Stimulated activated CD8-positive, alpha-beta memory T cell treated with anti-CD3 and anti-CD28 coated beads, Interleukin-7, amount 100 ng/mL, for 48 hours (primary cell): ENCODE measurements around the gene SLC26A8.
"Not testable (repeated sequence)": the region's sequence is repeated elsewhere in the genome, so short reads cannot be mapped to it uniquely, and the experiment has no call there.

Experiments
- DNase-seq, 2 donors: peaks; one replicate each; pipeline ENCODE4 v3.0.0-alpha.2; 2020; ENCODE audit warnings: low read depth in 1 of 2; ENCODE audit errors: extremely low read depth in 1 of 2

Gene SLC26A8

DNA sequence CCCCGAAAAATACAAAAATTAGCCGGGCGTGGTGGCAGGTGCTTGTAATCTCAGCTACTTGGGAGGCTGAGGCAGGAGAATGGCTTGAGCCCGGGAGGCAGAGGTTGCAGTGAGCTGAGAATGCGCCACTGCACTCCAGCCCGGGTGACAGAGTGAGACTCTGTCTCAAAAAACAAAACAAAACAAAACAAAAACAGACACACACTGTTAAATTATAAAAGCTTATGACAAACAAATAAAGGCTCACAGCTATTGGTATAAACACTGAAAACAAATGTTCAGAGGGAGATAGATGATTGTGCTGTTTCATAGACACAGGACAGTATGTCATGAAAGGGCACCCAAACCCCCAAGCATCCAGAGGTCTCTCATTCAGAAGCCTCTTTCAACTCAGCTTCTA lies 107.5 kb downstream of the SLC26A8 start:
- DNase-seq = not testable (repeated sequence)

DNA sequence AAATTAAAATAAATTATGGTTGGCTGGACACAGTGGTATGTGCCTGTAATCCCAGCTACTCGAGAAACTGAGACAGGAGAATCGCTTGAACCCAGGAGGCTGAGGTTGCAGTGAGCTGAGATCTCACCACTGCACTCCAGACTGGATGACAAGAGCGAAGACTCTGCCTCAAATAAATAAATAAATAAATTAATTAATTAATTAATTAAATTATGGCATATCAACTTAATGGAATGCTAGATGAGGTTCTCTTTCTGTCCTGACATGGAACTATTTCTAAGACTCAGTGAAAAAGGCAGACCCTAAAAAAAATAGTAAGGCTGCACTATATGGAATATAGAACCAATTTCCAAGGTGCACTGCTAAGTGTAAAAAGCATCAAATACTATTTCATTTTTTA lies 108.4 kb downstream of the SLC26A8 start:
- no peak for DNase-seq

DNA sequence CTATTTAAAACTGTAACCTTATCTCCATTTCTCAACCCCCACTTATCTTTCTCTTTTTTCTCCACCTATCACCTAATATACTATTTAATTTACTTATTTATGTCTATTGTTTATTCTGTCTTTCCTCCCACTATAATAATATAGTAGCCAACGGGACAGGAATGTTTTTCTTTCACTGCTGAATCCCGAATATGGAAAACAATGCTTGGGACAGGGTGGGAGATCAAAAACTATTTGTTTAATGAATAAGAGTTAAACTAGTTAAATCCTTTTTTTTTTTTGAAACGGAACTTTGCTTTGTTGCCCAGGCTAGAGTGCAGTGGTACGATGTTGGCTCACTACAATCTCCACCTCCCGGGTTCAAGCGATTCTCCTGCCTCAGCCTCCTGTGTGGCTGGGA lies 109.9 kb downstream of the SLC26A8 start:
- DNase-seq = no peak

DNA sequence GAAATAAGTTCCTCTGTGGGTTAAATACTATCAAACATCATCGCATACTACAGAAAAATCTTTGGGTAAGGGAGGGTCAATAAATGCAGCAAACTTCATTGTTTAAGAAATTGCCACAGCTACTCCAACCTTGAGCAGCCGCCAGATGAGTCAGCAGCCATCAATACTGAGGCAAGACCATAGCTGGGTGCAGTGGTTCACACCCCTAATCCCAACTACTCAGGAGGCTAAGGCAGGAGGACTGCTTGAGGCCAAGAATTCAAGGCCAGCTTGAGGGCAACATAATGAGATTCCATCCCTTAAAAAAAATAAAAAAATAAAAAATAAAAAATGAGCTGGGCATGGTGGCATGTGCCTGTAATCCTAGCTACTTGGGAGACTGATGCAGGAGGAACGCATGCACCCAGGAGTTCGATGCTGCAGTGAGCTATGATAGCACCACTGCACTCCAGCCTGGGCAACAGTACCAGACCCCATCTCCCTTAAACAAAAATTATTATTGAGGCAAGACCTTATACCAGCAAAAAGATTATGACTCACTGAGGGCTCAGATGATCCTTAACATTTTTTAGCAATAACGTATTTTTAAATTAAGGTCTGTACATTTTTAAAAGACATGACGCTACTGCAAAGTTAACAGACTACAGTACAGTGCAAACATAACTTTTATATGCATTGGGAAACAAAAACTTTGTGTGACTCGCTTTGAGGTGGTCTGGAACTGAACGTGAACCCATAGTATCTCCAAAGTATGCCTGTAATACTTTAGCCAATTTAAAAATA lies 112.4 kb downstream of the SLC26A8 start:
- DNase-seq = no peak

DNA sequence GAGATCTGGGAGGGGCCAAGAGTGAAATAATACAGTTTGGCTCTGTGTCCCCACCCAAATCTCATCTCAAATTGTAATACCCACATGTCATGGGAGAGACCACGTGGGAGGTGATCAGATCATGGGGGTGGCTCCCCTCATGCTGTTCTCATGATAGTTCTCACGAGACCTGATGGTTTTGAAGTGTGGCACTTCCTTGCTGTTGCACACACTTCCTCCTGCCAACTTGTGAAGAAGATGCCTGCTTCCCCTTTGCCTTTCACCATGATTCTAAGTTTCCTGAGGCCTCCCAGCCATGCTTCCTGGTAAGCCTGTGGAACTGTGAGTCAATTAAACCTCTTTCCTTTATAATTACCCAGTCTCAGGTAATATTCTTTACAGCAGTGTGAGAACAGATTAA lies 114.9 kb downstream of the SLC26A8 start:
- not testable (repeated sequence) for DNase-seq

DNA sequence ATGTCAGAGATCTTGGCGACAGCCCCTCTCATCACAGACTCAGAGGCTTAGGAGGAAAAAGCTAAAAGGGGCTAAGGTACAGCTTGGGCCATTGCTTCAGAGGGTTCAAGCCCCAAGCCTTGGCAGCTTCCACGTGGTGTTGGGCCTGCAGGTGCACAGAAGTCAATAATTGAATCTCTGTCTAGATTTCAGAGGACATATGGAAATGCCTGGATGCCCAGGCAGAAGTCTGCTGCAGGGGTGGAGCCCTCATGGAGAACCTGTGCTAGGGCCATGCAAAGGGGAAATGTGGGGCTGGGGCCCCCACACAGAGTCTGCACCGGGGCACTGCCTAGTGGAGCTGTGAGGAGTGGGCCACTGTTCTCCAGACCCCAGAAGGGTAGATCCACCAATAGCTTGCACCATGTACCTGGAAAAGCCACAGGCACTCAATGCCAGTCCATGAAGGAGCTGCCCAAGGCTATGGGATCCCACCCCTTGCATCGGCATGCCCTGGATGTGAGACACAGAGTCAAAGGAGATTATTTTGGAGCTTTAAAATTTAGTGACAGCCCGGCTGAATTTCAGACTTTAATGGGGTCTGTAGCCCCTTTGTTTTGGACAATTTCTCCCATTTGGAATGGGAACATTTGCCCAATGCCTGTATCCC lies 115.6 kb downstream of the SLC26A8 start:
- DNase-seq = not testable (repeated sequence)

DNA sequence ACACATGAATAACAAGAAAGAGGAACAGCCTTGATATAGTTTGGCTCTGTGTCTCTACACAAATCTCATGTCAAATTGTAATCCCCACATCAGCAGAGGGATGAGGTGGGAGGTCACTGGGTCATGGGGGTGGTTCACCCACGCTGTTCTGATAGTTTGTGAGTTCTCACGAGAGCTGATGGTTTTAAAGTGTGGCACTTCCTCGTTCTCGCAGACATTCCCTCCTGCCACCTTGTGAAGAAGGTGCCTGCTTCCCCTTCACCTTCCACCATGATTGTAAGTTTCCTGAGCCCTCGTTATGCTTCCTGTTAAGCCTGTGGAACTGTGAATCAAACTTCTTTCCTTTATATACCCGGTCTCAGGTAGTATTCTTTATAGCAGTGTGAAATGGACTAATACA lies 116.7 kb downstream of the SLC26A8 start:
- DNase-seq = no peak

DNA sequence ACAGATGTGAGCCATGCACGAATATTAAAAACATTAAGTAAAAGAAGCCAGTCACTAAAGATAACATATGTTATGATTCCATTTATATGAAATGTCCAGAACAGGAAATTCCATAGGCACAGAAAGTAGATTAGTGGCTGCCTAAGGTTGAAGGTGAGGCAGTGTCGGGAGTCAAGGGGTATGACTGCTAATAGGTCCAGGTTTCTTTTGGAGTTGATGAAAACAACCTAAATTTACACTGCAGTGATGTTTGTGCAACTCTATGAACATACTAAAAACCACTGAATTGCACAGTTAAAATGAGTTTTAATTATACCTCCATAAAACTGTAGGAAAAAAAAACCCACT lies 118.0 kb downstream of the SLC26A8 start:
- no peak for DNase-seq

DNA sequence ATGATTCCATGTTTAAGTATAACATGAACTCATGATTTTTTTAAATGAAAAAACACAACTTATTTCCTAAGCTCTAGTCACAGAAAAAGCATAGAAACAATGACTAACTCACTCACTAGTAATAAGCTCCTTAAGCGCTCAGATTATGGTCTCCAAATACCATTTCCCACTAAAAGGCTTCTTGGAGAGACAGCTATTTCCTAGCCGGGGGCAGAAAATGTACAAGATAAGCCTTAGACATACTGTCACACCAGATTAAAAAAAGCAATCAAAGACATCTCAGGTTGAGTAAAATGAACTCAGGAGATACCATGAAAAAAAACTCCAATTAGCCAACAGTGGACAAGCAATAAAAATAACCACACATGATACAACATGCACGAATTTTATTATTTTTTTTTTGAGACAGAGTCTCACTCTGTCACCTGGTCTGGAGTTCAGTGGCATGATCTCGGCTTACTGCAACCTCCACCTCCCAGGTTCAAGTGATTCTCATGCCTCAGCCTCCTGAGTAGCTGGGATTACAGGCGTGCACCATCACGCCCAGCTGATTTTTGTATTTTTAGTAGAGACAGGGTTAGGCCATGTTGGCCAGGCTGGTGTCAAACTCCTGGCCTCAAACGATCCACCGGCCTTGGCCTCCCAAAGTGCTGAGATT lies 118.5 kb downstream of the SLC26A8 start:
- DNase-seq = no peak

DNA sequence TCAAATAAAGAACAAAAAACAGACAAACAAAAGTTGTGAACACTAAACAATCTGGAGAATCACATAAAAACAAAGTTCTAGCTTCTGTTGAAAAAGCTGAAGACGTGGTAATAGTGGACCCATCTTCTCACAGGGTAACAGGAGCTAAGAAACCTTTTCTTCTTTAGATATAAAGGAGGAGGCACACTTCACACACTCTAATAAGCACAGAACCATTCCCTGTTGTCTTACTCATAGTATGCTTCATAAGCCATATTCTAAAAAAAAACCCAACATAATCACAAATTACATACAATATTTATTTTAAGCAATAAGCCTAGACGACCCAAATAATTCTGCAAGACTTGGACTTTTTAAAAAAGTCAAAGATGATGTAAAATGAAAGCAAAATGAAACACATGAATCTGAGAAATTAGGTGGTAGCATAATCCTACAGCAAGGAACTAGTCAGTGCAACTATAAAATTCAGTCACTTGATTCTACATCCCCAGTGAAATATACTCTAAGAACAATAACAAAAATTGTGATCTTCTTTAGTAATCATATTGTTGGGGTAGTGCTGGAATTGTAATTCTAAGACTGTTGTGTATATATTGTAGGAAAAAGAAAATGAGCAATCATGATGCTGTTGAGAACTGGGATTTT lies 119.2 kb downstream of the SLC26A8 start:
- DNase-seq = no peak

DNA sequence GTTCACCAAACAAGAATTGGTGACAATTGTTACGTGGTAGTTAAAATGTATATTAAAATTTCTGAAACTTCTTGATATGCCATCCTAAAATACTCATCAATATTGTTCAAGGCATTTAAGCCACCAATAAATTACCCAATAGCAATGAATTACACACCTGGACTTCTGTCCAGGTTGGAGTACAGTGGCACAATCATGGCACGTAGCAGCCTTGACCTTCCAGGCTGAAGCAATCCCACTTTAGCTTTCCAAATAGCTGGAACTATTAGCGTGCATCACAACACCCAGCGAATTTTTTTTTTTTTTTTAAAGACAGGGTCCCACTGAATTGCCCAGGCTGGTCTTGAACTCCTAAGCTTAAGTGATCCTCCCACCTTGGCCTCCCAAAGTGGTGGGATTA lies 120.8 kb downstream of the SLC26A8 start:
- no peak for DNase-seq

DNA sequence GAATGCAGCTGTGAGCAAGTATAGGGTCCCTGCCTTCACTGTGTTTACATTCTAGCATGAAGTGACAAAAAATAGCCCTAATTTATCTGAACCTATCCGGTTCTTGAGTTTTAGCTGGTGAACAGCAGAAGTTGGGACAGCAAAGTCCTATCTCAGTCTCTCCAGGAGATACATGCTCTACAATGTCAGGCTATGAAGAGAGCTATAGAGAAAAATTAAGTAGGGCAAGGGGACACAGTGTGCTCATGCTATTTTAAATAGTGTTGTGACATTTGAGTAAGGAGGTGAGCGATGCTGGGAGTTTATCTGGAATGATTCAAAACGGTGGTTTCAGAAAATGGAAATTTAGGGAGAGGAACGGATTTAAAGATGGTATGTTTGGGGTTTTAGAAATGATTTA lies 124.0 kb downstream of the SLC26A8 start:
- no peak for DNase-seq

DNA sequence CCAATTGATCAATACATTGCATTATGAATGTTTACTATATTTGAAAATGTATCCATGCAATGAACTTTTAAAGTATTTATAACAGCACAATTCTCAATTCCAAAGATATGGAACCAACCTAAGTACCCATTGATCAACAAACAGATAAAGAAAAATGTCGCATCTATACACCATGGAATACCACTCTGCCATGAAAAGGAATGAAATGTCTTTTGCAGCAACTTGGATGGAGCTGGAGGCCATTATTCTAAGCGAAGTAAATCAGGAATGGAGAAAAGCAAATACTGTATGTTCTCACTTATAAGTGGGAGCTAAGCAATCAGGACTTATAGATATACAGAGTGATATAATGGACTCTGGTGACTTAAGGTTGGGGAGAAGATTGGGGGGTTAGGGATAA lies 126.4 kb downstream of the SLC26A8 start:
- DNase-seq = no peak

DNA sequence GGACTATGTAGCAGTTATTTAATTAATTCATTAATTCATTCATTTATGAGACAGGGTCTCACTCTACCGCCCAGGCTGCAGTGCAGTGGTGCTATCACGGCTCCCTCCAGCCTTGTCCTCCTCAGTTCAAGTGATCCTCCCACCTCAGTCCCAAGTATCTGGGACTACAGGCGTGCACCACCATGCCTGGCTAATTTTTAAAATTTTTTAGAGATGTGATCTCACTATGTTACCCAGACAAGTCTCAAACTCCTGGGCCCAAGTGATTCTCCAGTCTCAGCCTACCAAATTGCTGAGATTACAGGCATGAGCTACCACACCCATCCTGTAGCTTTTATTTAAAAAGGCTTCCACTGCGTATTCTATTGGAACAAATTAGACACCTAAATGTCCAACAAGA lies 127.0 kb downstream of the SLC26A8 start:
- DNase-seq = no peak

DNA sequence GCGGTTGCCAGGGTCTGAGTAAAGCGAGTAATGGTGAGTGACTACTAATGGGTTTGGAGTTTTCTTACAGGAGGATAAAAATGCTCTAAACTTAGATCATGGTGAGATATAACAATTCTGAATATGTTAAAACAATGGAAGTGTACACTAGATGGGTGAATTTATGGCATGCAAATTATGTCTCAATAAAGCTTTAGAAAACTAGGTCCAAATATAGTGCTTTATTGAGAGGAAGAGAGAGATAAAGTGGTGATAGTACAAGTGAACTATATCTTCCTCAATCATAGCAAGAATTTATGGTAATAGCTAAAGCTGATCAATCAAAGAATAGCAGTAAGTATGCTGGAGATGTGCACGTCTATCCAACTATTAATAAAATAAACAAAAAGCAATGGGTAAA lies 127.4 kb downstream of the SLC26A8 start:
- DNase-seq = no peak

DNA sequence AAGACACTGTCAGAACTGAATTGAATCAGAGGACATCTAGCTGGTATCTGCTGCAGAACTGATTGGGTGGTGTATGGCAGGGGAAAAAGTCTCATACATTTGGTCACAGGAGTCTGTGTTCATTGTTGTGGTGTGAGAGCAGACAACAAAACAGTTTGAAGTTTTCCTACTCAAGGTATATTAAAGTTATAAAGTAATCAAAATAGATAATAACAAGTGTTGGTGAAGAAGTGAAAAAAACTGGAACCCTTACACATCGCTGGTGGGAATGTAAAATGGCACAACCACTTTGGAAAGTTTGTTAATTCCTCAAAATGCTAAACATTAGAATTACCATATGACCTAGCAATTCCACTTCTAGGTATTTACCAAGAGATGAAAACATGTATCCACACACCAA lies 128.2 kb downstream of the SLC26A8 start:
- DNase-seq = no peak

DNA sequence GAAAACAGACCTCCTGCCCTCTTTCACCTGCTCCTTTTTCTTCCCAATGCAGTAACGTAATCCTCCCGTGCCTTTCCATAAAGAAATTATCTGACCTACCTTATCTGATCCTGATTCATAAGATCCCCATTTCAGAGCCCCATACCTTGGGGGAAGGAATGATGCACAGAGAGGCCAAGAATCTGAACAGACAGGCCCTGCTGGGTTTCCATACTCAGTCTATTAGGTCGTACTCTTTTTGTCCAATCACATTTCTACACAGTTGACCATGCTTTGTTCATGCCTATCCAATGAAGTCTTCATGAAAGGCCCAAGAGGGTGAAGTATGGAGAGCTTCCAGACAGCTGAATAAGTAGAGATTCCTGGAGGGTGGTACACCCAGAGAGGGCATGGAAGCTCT lies 128.9 kb downstream of the SLC26A8 start:
- DNase-seq = no peak

DNA sequence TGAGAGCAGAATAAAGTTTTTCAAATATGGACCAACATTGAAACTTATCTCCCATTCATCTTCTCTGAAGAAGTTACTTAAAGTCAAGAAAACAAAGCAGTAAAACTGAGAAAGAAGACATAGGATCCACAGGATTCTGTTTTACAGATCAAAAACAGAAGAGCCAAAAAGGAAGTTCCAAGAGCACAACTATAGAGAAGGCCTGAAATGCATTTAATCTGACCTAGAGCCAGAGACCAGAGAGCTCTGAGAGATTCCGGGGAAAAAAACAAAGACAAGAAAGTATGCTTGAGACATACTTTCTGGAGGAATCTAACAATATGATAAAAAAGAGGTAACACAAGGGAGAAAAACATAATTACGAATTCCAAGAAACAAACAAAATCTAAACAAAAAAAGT lies 129.7 kb downstream of the SLC26A8 start:
- no peak for DNase-seq
